ENCODE results near the gene ACTG1. TPM values are rescaled to one million over a fixed set of nuclear protein-coding genes. Genes with fewer than 3 reads are reported as not detected.

Gene ACTG1
- total and polyA plus RNA-seq, 4 donors = 347 to 1,699 (median 1,282) TPM

GRCh38 chr17:81469266-81469665 is 43.3 kb downstream of the ACTG1 start:
- H3K36me3 ChIP-seq (ENCODE audit: control insufficient read depth in 4 of 4, insufficient read depth in 3 of 4, low read depth in 1 of 4, low read length in 3 of 4) = no peaks in the 10 kb centered on the region
- no peaks in the 10 kb centered on the region for H3K27me3 ChIP-seq (ENCODE audit: control insufficient read depth in 4 of 4, insufficient read depth in 4 of 4, low read length in 3 of 4)
- no peak overlapping the region for H3K27ac ChIP-seq (ENCODE audit: low read depth in 1 of 2, low read length in 2 of 2)
- TF ChIP-seq SP1 (IDR thresholded peaks at IDR 0.05) (no peak), RXRA (IDR thresholded peaks at IDR 0.05) (no peak), NR2F2 (IDR thresholded peaks at IDR 0.05) (no peak), JUND (IDR thresholded peaks at IDR 0.05) (no peak), EGR1 (IDR thresholded peaks at IDR 0.05; ENCODE audit: low read depth in 2 of 2) (no peak), RAD21 (IDR thresholded peaks at IDR 0.05) (no peak), FOXA1 (IDR thresholded peaks at IDR 0.05) (no peak), HNF4G (IDR thresholded peaks at IDR 0.05) (no peak), ATF3 (IDR thresholded peaks at IDR 0.05) (no peak), FOXA2 (IDR thresholded peaks at IDR 0.05) (no peak), ZBTB33 (IDR thresholded peaks at IDR 0.05) (no peak), REST (IDR thresholded peaks at IDR 0.05) (no peak), MAX (IDR thresholded peaks at IDR 0.05) (no peak), TAF1 (conservative IDR thresholded peaks at IDR 0.05) (no peak), YY1 (IDR thresholded peaks at IDR 0.05) (no peak), CTCF (IDR thresholded peaks at IDR 0.05; ENCODE audit: low read depth, low read length, missing input control) (no peak), HNF4A (conservative IDR thresholded peaks at IDR 0.05) (no peak), GABPA (IDR thresholded peaks at IDR 0.05 in 1 of 2, conservative IDR thresholded peaks at IDR 0.05 in 1 of 2) (no peak)
- no peaks in the 10 kb centered on the region for H3K4me1 ChIP-seq (ENCODE audit: control insufficient read depth in 4 of 4, insufficient read depth in 4 of 4, low read length in 3 of 4)
- no peaks in the 10 kb centered on the region for H3K9me3 ChIP-seq (ENCODE audit: control insufficient read depth in 4 of 4, low read length in 3 of 4)
- WGBS = 88% methylated on average over 13 of the region's 13 CpGs
- H3K9ac ChIP-seq (ENCODE audit: low read depth in 1 of 2, low read length in 2 of 2) = no peak overlapping the region
- no peak overlapping the region for H3K4me3 ChIP-seq (ENCODE audit: low read depth in 1 of 3, low read length in 3 of 3)
- DNase-seq (ENCODE audit: low spot score) = no peak
